ENCODE measurements around the gene COL4A1.

Gene COL4A1

DNA sequence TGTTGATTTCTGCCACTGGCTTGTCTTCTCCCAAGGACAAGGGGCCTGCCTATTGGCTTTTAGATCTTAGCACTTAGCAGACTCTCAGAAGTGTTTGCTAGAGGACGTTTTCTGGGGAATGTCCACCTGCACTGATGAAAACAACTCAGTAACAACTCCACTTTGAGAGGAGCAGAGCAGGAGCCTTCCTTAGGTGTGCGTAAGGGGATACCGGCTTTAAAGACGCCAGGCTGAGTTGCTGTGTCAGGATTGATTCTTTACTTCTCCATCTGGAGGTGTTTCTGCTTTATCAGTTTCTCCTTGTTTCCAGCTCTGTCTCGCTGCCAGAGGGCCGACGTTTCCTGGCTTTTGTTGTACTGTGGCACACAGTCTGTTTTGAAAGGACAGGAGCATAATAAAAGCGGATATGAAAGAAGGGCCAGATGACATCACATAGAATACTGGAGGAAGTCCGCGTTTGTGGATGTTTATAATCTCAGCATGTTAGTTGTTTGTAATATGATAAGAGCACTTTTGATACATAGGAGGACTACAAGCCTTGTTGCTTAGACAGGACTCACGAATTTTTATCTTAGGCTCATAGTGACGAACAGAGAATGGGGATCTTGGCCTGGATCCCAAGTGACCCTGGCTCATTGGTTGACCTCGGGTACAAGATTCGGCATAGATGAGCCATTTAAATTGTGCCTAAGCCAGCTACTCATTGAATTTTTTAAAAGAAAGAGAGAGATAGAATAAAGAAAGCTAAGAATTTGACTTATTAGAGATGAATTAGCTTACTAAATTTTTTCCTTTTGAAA lies 34.7 kb upstream of the COL4A1 start:
- no peak overlapping the region for H2AFZ ChIP-seq (ENCODE audit: low read length, unreplicated experiment)
- H3K4me3 ChIP-seq (ENCODE audit: low read depth, low read length) = no peak overlapping the region
- H3K36me3 ChIP-seq (ENCODE audit: insufficient read depth, low read length) = no peaks in the 10 kb centered on the region; the same call in 1 of the 2 replicates
- H3K27ac ChIP-seq (ENCODE audit: low read depth, low read length) = peak overlapping the region; percentile 81
- H3K79me2 ChIP-seq (ENCODE audit: control insufficient read depth, insufficient read depth, low read length, unreplicated experiment) = peaks cover 30% of the 10 kb centered on the region
- peaks cover 22% of the 10 kb centered on the region for H3K4me1 ChIP-seq (ENCODE audit: control insufficient read depth, insufficient read depth, low read length, unreplicated experiment)
- H3K27me3 ChIP-seq (ENCODE audit: insufficient read depth, low read length) = no peaks in the 10 kb centered on the region

DNA sequence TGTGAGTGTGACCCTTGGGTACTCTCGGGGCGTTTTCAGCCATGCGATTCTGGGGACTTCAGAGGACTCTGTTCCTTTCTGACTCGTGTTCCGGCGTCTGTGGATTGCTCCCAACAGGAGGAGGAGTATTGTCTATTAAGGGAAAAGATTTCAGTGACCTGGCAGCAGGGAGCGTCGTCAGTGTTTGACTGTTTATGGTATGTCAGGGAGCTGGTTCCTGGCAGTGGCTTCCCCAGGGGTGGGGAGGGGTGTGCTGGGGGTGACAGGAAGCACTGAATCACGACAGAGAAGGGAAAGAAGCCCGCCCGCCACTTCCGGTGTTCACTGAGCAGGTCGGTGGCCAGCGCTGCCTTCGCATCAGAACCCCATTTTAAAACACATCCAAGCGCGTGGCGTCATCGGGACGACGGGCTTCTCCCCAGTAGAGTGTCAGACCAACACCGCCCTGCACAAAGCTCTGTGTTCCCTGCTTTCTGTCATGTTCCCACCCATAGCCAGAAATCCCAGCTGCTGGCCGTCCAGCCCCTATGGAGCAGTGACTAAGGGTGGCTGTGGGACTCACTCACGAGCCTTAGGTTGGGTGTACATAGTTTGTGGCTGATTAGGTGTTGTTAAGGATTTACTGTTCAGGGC lies 34.0 kb upstream of the COL4A1 start:
- Histone ChIP-seq H3K27ac (ENCODE audit: low read depth, low read length) (peak overlapping the region; percentile 81), H3K36me3 (ENCODE audit: insufficient read depth, low read length) (no peaks in the 10 kb centered on the region; the same call in 1 of the 2 replicates), H3K4me3 (ENCODE audit: low read depth, low read length) (no peak overlapping the region), H3K79me2 (ENCODE audit: control insufficient read depth, insufficient read depth, low read length, unreplicated experiment) (peaks cover 35% of the 10 kb centered on the region), H3K4me1 (ENCODE audit: control insufficient read depth, insufficient read depth, low read length, unreplicated experiment) (peaks cover 16% of the 10 kb centered on the region), H3K27me3 (ENCODE audit: insufficient read depth, low read length) (no peaks in the 10 kb centered on the region), H2AFZ (ENCODE audit: low read length, unreplicated experiment) (no peak overlapping the region)

DNA sequence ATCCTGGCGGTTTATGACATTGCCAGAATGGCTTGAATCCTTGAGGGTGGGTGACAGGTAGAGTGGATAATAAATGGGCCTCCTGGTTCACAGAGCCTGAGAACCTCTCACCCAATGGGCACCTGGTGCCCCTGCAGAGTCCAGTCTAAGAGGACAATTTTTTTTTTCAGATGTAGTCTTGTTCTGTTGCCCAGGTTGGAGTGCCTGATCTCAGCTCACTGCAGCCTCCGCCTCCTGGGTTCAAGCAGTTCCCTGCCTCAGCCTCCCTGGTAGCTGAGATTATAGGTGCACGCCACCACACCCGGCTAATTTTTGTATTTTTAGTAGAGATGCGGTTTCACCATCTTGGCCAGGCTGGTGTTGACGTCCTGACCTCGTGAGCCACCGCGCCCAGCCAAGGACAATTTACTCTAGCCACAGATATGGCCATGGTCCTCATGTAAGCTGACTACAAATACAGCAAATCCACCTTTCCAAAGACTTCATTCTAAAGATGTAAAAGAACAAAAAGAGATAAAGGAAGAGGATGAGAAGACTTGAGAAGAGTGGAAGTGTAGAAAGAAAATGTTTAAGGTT lies 33.1 kb upstream of the COL4A1 start:
- Histone ChIP-seq H3K27ac (ENCODE audit: low read depth, low read length) (peak overlapping the region; percentile 81), H3K36me3 (ENCODE audit: insufficient read depth, low read length) (no peaks in the 10 kb centered on the region; the same call in 1 of the 2 replicates), H2AFZ (ENCODE audit: low read length, unreplicated experiment) (no peak overlapping the region), H3K4me3 (ENCODE audit: low read depth, low read length) (no peak overlapping the region), H3K27me3 (ENCODE audit: insufficient read depth, low read length) (no peaks in the 10 kb centered on the region), H3K4me1 (ENCODE audit: control insufficient read depth, insufficient read depth, low read length, unreplicated experiment) (peaks cover 16% of the 10 kb centered on the region), H3K79me2 (ENCODE audit: control insufficient read depth, insufficient read depth, low read length, unreplicated experiment) (peaks cover 35% of the 10 kb centered on the region)

- Histone ChIP-seq H3K36me3 (ENCODE audit: insufficient read depth, low read length) (peaks cover 4% of the 10 kb centered on the region; the same call in 1 of the 2 replicates), H3K27ac (ENCODE audit: low read depth, low read length) (no peak overlapping the region), H3K4me3 (ENCODE audit: low read depth, low read length) (no peak overlapping the region), H3K4me1 (ENCODE audit: control insufficient read depth, insufficient read depth, low read length, unreplicated experiment) (peaks cover 16% of the 10 kb centered on the region), H2AFZ (ENCODE audit: low read length, unreplicated experiment) (no peak overlapping the region), H3K79me2 (ENCODE audit: control insufficient read depth, insufficient read depth, low read length, unreplicated experiment) (peaks cover 43% of the 10 kb centered on the region), H3K27me3 (ENCODE audit: insufficient read depth, low read length) (no peaks in the 10 kb centered on the region)
These were observed 32.3 kb upstream of the COL4A1 start for GRCh38 chr13:110339263-110339662.

DNA sequence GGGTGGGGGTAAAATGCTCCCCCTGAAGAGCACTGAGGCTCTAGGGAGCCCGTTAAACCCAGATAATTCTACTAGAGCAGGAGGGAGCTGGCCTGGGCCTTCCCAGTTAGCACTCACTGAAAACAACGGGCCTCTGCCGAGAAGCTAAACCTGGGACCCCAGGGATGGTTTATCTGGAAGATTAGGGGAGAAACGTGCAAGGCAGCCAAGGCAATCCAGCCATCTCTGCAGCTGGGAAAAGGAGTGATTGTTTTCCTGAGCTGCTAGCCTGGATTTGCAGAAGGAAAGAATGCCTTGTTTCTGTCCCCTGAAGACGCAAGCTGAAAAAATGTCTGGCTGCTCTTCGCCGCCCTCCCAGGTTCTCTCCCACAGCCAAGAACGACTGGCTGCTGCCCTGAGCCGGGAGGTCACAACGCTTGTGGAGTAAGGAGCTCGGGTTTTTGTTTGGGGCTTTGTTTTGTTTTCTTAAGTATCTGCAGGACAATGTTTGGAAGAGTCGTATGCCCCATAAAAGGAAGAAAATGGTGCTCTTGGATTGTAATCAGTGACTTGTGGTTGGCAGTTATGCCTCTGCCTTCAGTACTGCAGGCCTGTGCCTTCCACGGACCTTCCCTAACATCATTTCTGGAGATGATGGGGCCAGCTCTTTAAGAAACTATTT lies 31.6 kb upstream of the COL4A1 start:
- Histone ChIP-seq H3K36me3 (ENCODE audit: insufficient read depth, low read length) (peaks cover 8% of the 10 kb centered on the region; the same call in 1 of the 2 replicates), H3K27me3 (ENCODE audit: insufficient read depth, low read length) (no peaks in the 10 kb centered on the region), H3K4me1 (ENCODE audit: control insufficient read depth, insufficient read depth, low read length, unreplicated experiment) (peaks cover 16% of the 10 kb centered on the region), H2AFZ (ENCODE audit: low read length, unreplicated experiment) (no peak overlapping the region), H3K27ac (ENCODE audit: low read depth, low read length) (peak overlapping the region; percentile 24; the same call in 1 of the 2 replicates), H3K79me2 (ENCODE audit: control insufficient read depth, insufficient read depth, low read length, unreplicated experiment) (peaks cover 44% of the 10 kb centered on the region), H3K4me3 (ENCODE audit: low read depth, low read length) (no peak overlapping the region)

GRCh38 chr13:110337247-110337646 lies 30.3 kb upstream of the COL4A1 start:
- no peaks in the 10 kb centered on the region for H3K27me3 ChIP-seq (ENCODE audit: insufficient read depth, low read length)
- H3K79me2 ChIP-seq (ENCODE audit: control insufficient read depth, insufficient read depth, low read length, unreplicated experiment) = peaks cover 53% of the 10 kb centered on the region
- no peak overlapping the region for H3K27ac ChIP-seq (ENCODE audit: low read depth, low read length)
- H2AFZ ChIP-seq (ENCODE audit: low read length, unreplicated experiment) = no peak overlapping the region
- no peak overlapping the region for H3K4me3 ChIP-seq (ENCODE audit: low read depth, low read length)
- peaks cover 16% of the 10 kb centered on the region for H3K4me1 ChIP-seq (ENCODE audit: control insufficient read depth, insufficient read depth, low read length, unreplicated experiment)
- H3K36me3 ChIP-seq (ENCODE audit: insufficient read depth, low read length) = peaks cover 8% of the 10 kb centered on the region; the same call in 1 of the 2 replicates

- Histone ChIP-seq H3K36me3 (ENCODE audit: insufficient read depth, low read length) (peaks cover 8% of the 10 kb centered on the region; the same call in 1 of the 2 replicates), H3K4me1 (ENCODE audit: control insufficient read depth, insufficient read depth, low read length, unreplicated experiment) (peaks cover 18% of the 10 kb centered on the region), H3K79me2 (ENCODE audit: control insufficient read depth, insufficient read depth, low read length, unreplicated experiment) (peaks cover 59% of the 10 kb centered on the region), H2AFZ (ENCODE audit: low read length, unreplicated experiment) (no peak overlapping the region), H3K27ac (ENCODE audit: low read depth, low read length) (no peak overlapping the region), H3K4me3 (ENCODE audit: low read depth, low read length) (no peak overlapping the region), H3K27me3 (ENCODE audit: insufficient read depth, low read length) (no peaks in the 10 kb centered on the region)
These were observed 29.7 kb upstream of the COL4A1 start for GRCh38 chr13:110336681-110337080.

DNA sequence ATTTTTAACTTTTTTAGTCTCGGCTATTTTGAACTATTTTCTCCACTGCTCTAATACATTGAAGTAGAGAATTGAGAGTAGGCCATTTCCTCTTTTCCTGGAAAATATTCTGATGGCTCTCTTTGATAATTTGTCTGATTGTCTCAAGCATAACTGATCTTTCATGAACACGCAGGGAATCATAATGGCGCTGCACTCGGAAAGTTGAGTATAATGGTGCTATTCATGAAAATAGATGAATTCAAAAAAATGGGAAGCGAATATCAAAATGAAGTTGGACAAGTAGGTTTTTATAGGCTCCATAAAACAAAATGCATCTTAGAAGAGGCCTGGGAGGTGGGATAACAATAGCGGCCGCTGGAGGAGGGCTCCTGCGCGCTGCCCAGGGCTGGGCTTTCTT lies 29.2 kb upstream of the COL4A1 start:
- H3K4me1 ChIP-seq (ENCODE audit: control insufficient read depth, insufficient read depth, low read length, unreplicated experiment) = peaks cover 18% of the 10 kb centered on the region

GRCh38 chr13:110334841-110335490 lies 28.0 kb upstream of the COL4A1 start:
- Histone ChIP-seq H3K79me2 (ENCODE audit: control insufficient read depth, insufficient read depth, low read length, unreplicated experiment) (peaks cover 62% of the 10 kb centered on the region), H3K4me3 (ENCODE audit: low read depth, low read length) (no peak overlapping the region), H3K36me3 (ENCODE audit: insufficient read depth, low read length) (peaks cover 8% of the 10 kb centered on the region; the same call in 1 of the 2 replicates), H2AFZ (ENCODE audit: low read length, unreplicated experiment) (no peak overlapping the region), H3K27me3 (ENCODE audit: insufficient read depth, low read length) (no peaks in the 10 kb centered on the region), H3K4me1 (ENCODE audit: control insufficient read depth, insufficient read depth, low read length, unreplicated experiment) (peaks cover 19% of the 10 kb centered on the region), H3K27ac (ENCODE audit: low read depth, low read length) (no peak overlapping the region)

More for the DNA sequence above, 29.2 kb upstream of the COL4A1 start:
- no peak overlapping the region for H3K4me3 ChIP-seq (ENCODE audit: low read depth, low read length)
- H3K36me3 ChIP-seq (ENCODE audit: insufficient read depth, low read length) = peaks cover 8% of the 10 kb centered on the region; the same call in 1 of the 2 replicates
- no peak overlapping the region for H2AFZ ChIP-seq (ENCODE audit: low read length, unreplicated experiment)
- no peak overlapping the region for H3K27ac ChIP-seq (ENCODE audit: low read depth, low read length)
- peaks cover 61% of the 10 kb centered on the region for H3K79me2 ChIP-seq (ENCODE audit: control insufficient read depth, insufficient read depth, low read length, unreplicated experiment)
- H3K27me3 ChIP-seq (ENCODE audit: insufficient read depth, low read length) = no peaks in the 10 kb centered on the region

GRCh38 chr13:110334256-110334655 lies 27.3 kb upstream of the COL4A1 start:
- Histone ChIP-seq H3K27ac (ENCODE audit: low read depth, low read length) (no peak overlapping the region), H3K27me3 (ENCODE audit: insufficient read depth, low read length) (no peaks in the 10 kb centered on the region), H3K4me3 (ENCODE audit: low read depth, low read length) (no peak overlapping the region), H2AFZ (ENCODE audit: low read length, unreplicated experiment) (no peak overlapping the region), H3K36me3 (ENCODE audit: insufficient read depth, low read length) (peaks cover 8% of the 10 kb centered on the region; the same call in 1 of the 2 replicates), H3K79me2 (ENCODE audit: control insufficient read depth, insufficient read depth, low read length, unreplicated experiment) (peaks cover 56% of the 10 kb centered on the region), H3K4me1 (ENCODE audit: control insufficient read depth, insufficient read depth, low read length, unreplicated experiment) (peaks cover 20% of the 10 kb centered on the region)

Data from ACC112 (cell line).